Fibroblast of lung (primary cell): ENCODE measurements around the gene MANEA.

Experiments used
- CTCF ChIP-seq, 2 donors: IDR thresholded peaks in 1 of 2; conservative IDR thresholded peaks in 1 of 2; 1 replicate in 1 of 2; 2 replicates in 1 of 2; pipeline ENCODE4 v1.5.1; 2011 to 2012; ENCODE audit warnings: low read length in 2 of 2, control low read depth in 1 of 2, inconsistent platforms in 1 of 2, low read depth in 1 of 2, mild to moderate bottlenecking in 1 of 2
- EZH2 ChIP-seq: IDR thresholded peaks from 2 replicates; pipeline ENCODE4 v1.5.1; 2012; ENCODE audit warnings: low read length, control low read depth, mild to moderate bottlenecking; ENCODE audit errors: missing control alignments

GRCh38 chr6:95577304-95578105, at the start of gene MANEA:
- TF ChIP-seq CTCF (conservative IDR thresholded peaks at IDR 0.05 in 1 of 2, IDR thresholded peaks at IDR 0.05 in 1 of 2; ENCODE audit: low read depth in 1 of 2, low read length in 2 of 2) (no peak), EZH2 (no peak)
